ENCODE measurements around the gene TMEM145.

Gene TMEM145

DNA sequence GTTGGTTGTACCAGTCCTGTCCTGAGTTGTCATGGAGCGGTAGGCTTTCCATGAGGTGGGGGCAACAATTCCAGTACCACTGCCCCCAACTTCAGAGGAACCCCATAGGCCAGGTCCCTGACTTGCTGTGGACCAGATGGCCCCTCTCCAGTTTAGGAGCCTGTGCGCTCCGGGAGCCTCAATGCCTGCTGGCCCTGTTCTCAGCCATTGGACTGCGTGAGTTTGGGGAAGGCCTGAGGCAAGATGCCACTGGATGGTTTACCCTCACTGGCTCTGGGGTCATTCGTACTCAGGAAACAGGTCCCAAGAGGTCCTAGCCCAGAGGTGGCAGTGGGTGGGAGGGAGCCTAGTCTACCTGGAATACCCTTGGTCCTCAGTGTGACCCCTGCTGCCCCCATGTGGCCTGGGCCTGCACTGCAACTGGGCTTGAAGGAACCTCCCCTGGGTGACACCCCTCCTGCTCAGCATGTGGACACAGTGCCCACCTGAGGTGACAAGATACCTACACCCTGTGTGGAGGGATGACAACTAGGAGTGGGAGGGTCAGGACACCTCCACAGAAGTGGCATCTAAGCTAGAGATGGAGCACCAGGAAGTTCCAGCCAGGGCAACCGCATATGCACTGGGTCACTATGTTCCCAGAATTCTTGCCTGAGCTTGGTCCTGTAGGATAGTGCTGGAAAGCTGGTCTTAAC is 17.1 kb upstream of the TMEM145 start:
- peak; percentile 98 for TF ChIP-seq CTCF (IDR thresholded peaks at IDR 0.05; ENCODE audit: low read depth, low read length)

GRCh38 chr19:42297039-42297438 is 16.1 kb upstream of the TMEM145 start:
- no peak for DNase-seq (ENCODE audit: extremely low read depth, low read depth)
- TF ChIP-seq CTCF (IDR thresholded peaks at IDR 0.05; ENCODE audit: low read depth, low read length) = no peak

More for the DNA sequence above, 17.1 kb upstream of the TMEM145 start:
- DNase-seq (ENCODE audit: extremely low read depth, low read depth) = no peak

- TF ChIP-seq CTCF (IDR thresholded peaks at IDR 0.05; ENCODE audit: low read depth, low read length) = no peak
- DNase-seq (ENCODE audit: extremely low read depth, low read depth) = no peak
These were observed 11.4 kb upstream of the TMEM145 start, which contains the start of gene PRR19 for GRCh38 chr19:42301646-42302203. Gene PRR19, plus strand, starts transcription at chr19:42302132. Its CDS starts 7,453 bp downstream, at chr19:42309585.

- TF ChIP-seq CTCF (IDR thresholded peaks at IDR 0.05; ENCODE audit: low read depth, low read length) = no peak
- DNase-seq (ENCODE audit: extremely low read depth, low read depth) = no peak
These were observed 10.0 kb upstream of the TMEM145 start for GRCh38 chr19:42303101-42303464.

DNA sequence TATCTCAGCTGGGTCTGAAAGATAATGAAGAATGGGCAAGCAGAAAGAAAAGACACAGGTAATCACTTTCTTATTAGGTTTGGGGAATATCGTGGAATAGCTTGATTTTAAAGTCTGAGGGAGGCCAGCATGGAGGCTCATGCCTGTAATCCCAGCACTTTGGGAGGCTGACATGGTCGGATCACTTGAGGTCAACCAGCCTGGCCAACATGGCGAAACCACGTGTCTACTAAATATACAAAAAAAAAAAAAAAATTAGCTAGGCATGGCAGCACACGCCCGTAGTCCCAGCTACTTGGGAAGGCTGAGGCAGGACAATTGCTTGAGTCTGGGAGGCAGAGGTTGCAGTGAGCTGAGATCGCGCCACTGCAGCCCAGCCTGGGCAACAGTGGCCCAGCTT is 9.2 kb upstream of the TMEM145 start:
- TF ChIP-seq CTCF (IDR thresholded peaks at IDR 0.05; ENCODE audit: low read depth, low read length) = no peak
- DNase-seq (ENCODE audit: extremely low read depth, low read depth) = no peak

DNA sequence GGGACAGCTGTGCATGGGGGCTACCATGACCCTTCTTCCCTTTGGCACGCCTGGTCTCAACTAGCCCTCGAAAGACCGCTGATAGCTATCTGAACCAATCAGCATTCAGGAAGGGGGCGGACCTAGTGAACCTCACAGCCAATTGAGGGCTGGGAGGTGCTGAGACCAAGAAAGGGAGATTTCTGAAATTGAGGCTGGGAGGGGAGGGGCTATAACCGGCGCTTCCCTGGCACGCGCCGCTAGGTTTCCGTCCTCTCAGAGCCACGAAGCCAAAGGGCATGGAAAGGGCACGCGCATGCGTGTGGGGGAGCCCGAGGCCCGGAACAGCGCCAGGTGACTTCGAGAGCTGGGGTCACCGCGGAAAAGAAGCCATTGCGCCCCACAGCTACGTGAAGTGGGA is 6.5 kb upstream of the TMEM145 start:
- TF ChIP-seq CTCF (IDR thresholded peaks at IDR 0.05; ENCODE audit: low read depth, low read length) = no peak

DNA sequence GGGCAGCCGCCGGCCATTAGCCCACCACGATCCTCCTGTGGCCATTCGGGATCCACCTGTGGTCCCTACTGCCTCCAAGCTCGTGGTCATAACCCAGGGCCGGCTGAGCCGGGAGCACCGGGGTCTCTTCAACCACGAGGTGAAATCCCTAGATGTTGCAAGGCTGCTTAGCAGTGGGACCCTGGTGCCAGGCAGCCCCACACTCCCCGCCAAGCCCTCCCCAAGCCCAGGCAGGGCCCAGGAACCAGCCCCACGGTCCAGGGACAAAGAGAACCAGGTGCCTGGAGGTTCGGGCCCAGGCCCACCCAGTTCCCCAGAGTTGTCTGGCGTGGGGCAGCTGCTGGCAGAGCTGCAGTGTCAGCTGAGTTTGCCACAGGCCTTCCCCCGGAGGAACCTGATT is 3.4 kb upstream of the TMEM145 start:
- no peak for DNase-seq (ENCODE audit: extremely low read depth, low read depth)
- no peak for TF ChIP-seq CTCF (IDR thresholded peaks at IDR 0.05; ENCODE audit: low read depth, low read length)

More for the DNA sequence above, 6.5 kb upstream of the TMEM145 start:
- DNase-seq (ENCODE audit: extremely low read depth, low read depth) = no peak

Measured in AG09319 (cell line).